PC-9 (cell line): ENCODE results near the gene FLAD1.

Source experiments
- EZH2 ChIP-seq: fragments of 200-600 bp; sonication (generic); IDR thresholded peaks from 2 replicates; pipeline ENCODE4 v1.8.0; 2017; ENCODE audit warnings: antibody characterized with exemption, low read depth
- TF ChIP-seq, protein P1 (sequence below): fragments of 200-600 bp; sonication (generic); conservative IDR thresholded peaks from 2 replicates; pipeline ENCODE4 v1.6.1; 2017; ENCODE audit warnings: mixed run types, antibody characterized with exemption, mild to moderate bottlenecking, moderate library complexity

DNA sequence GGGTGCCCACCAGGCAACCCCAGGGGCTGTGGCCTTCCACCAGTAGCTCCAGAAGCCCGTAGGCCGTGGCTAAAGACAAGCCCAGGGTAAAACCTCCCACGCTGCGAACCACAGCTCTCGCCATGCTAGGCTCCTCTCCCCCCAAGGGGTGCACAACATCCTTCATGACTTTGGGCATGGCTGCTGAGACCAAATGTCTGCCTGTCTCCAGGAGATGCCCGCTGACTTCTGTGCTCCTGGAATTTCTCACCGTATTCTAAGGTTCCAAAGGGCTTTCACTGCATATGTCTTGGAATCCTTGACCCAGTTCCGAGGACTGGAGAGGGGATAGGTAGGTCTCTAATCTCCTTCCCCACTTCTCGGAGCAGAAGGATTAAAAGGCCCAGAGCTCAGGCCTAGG, 50.4 kb downstream of the FLAD1 start, which contains the start of the genes DCST1 and DCST2:
- TF ChIP-seq, protein P1, sequence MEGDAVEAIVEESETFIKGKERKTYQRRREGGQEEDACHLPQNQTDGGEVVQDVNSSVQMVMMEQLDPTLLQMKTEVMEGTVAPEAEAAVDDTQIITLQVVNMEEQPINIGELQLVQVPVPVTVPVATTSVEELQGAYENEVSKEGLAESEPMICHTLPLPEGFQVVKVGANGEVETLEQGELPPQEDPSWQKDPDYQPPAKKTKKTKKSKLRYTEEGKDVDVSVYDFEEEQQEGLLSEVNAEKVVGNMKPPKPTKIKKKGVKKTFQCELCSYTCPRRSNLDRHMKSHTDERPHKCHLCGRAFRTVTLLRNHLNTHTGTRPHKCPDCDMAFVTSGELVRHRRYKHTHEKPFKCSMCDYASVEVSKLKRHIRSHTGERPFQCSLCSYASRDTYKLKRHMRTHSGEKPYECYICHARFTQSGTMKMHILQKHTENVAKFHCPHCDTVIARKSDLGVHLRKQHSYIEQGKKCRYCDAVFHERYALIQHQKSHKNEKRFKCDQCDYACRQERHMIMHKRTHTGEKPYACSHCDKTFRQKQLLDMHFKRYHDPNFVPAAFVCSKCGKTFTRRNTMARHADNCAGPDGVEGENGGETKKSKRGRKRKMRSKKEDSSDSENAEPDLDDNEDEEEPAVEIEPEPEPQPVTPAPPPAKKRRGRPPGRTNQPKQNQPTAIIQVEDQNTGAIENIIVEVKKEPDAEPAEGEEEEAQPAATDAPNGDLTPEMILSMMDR: no peak
- no peak for TF ChIP-seq EZH2
